Osteoblast (primary cell): ENCODE measurements around the gene STUM. TPM values are rescaled to one million over a fixed set of nuclear protein-coding genes. Genes with fewer than 3 reads are reported as not detected.

ENCODE experiments used
- DNase-seq: peaks from one replicate; pipeline ENCODE4 v3.0.0; 2011; ENCODE audit warnings: low spot score, mixed read lengths; ENCODE audit not compliant: insufficient read length; ENCODE audit errors: missing footprints
- H2AFZ ChIP-seq: 2 replicates; pipeline ENCODE4 v1.6.0; 2011; ENCODE audit warnings: mild to moderate bottlenecking, low read length
- H3K27ac ChIP-seq: 2 replicates; pipeline ENCODE4 v1.5.1; 2011; ENCODE audit warnings: mild to moderate bottlenecking, low read depth, low read length, moderate library complexity
- H3K27me3 ChIP-seq: 2 replicates; pipeline ENCODE4 v1.6.0; 2012; ENCODE audit warnings: mild to moderate bottlenecking, control low read depth, inconsistent platforms, low read length, moderate library complexity; ENCODE audit not compliant: insufficient read depth
- H3K36me3 ChIP-seq: 2 replicates; pipeline ENCODE4 v1.5.1; 2011; ENCODE audit warnings: mild to moderate bottlenecking, low read length, control low read depth, moderate library complexity; ENCODE audit not compliant: insufficient read depth
- H3K4me1 ChIP-seq: 2 replicates; pipeline ENCODE4 v1.5.1; 2011; ENCODE audit warnings: mild to moderate bottlenecking, low read length, control low read depth, moderate library complexity; ENCODE audit not compliant: insufficient read depth
- H3K4me2 ChIP-seq: 2 replicates; pipeline ENCODE4 v1.6.0; 2011; ENCODE audit warnings: mild to moderate bottlenecking, low read length; ENCODE audit not compliant: insufficient read depth
- H3K4me3 ChIP-seq: fragments of 200-600 bp; sonication (generic); 3 replicates; pipeline ENCODE4 v1.5.1; 2012; ENCODE audit warnings: mild to moderate bottlenecking, low read length, inconsistent platforms; ENCODE audit not compliant: insufficient read depth
- H3K79me2 ChIP-seq: 2 replicates; pipeline ENCODE4 v1.6.0; 2012; ENCODE audit warnings: mild to moderate bottlenecking, low read length, control low read depth, inconsistent platforms; ENCODE audit not compliant: insufficient read depth
- H3K9me3 ChIP-seq: 2 replicates; pipeline ENCODE4 v1.5.1; 2011; ENCODE audit warnings: low read depth, low read length, control low read depth
- H4K20me1 ChIP-seq: 2 replicates; pipeline ENCODE4 v1.6.0; 2012; ENCODE audit warnings: mild to moderate bottlenecking, low read length, control low read depth; ENCODE audit not compliant: insufficient read depth
- total RNA-seq: library from RNA; depleted of rRNA; stranded (reverse); fragments of >200 nt; gene quantifications from 2 replicates; pipeline ENCODE4 v1.2.3, GENCODE V29; 2012
- TF ChIP-seq, protein P1 (sequence below): IDR thresholded peaks from 2 replicates; pipeline ENCODE4 v1.5.1; 2011; ENCODE audit warnings: mild to moderate bottlenecking, low read depth, low read length, moderate library complexity; ENCODE audit errors: extremely low read depth

STUM gene
- total RNA-seq, 1 donor: under 0.01 TPM

DNA sequence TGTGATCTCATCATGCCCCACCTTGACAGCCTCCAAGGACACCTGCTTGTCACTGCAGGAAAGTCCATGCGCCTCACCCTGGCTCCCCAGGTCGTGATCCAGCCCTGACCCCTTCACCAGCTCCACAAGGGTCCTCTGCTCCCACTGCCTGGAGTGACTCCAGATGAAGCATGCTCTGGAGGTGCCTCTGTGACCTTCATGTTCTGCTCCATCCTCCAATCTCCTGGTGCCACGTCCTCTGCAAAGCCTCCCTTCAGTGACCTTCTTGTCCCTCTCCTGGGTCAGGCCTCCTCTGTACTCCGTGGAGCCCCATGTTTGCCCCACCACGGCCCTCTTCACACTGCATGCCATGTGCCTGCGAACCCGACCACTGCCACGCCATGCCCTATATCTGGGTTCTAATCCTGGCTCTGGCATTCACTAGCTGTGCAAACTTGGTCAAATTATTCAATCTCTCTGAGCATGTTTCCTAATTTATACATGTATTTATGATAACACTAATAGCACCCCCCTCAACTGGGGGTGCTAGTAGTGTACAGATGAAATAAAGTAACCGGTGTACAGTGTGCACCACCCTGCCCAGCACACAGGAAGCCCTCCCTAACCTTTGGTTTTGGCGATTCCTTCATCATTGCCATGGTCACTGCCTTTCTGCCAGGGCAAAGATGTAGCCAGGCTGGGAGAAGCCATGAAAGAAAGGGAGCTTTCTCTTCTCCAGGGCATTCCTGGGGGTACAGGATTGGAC, 77.4 kb downstream of the STUM start:
- Histone ChIP-seq H3K27me3 (peaks cover 8% of the 10 kb centered on the region), H3K36me3 (no peaks in the 10 kb centered on the region), H3K27ac (no peak overlapping the region), H3K9me3 (no peaks in the 10 kb centered on the region), H3K4me2 (peak overlapping the region; percentile 55), H3K4me1 (peaks cover 2% of the 10 kb centered on the region), H3K4me3 (peak overlapping the region; percentile 29), H4K20me1 (no peaks in the 10 kb centered on the region), H2AFZ (peak overlapping the region; percentile 72), H3K79me2 (no peaks in the 10 kb centered on the region)
- peak; percentile 23 for DNase-seq
- TF ChIP-seq, protein P1, sequence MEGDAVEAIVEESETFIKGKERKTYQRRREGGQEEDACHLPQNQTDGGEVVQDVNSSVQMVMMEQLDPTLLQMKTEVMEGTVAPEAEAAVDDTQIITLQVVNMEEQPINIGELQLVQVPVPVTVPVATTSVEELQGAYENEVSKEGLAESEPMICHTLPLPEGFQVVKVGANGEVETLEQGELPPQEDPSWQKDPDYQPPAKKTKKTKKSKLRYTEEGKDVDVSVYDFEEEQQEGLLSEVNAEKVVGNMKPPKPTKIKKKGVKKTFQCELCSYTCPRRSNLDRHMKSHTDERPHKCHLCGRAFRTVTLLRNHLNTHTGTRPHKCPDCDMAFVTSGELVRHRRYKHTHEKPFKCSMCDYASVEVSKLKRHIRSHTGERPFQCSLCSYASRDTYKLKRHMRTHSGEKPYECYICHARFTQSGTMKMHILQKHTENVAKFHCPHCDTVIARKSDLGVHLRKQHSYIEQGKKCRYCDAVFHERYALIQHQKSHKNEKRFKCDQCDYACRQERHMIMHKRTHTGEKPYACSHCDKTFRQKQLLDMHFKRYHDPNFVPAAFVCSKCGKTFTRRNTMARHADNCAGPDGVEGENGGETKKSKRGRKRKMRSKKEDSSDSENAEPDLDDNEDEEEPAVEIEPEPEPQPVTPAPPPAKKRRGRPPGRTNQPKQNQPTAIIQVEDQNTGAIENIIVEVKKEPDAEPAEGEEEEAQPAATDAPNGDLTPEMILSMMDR: no peak

GRCh38 chr1:226626577-226626956, 78.0 kb downstream of the STUM start:
- Histone ChIP-seq H2AFZ (peak overlapping the region; percentile 72), H3K27ac (no peak overlapping the region), H4K20me1 (no peaks in the 10 kb centered on the region), H3K9me3 (no peaks in the 10 kb centered on the region), H3K4me2 (peak overlapping the region; percentile 55), H3K79me2 (no peaks in the 10 kb centered on the region), H3K27me3 (peaks cover 6% of the 10 kb centered on the region), H3K4me1 (peaks cover 2% of the 10 kb centered on the region), H3K36me3 (no peaks in the 10 kb centered on the region), H3K4me3 (peak overlapping the region; percentile 29)
- TF ChIP-seq, protein P1: peak; percentile 96
- peak; percentile 95 for DNase-seq

DNA sequence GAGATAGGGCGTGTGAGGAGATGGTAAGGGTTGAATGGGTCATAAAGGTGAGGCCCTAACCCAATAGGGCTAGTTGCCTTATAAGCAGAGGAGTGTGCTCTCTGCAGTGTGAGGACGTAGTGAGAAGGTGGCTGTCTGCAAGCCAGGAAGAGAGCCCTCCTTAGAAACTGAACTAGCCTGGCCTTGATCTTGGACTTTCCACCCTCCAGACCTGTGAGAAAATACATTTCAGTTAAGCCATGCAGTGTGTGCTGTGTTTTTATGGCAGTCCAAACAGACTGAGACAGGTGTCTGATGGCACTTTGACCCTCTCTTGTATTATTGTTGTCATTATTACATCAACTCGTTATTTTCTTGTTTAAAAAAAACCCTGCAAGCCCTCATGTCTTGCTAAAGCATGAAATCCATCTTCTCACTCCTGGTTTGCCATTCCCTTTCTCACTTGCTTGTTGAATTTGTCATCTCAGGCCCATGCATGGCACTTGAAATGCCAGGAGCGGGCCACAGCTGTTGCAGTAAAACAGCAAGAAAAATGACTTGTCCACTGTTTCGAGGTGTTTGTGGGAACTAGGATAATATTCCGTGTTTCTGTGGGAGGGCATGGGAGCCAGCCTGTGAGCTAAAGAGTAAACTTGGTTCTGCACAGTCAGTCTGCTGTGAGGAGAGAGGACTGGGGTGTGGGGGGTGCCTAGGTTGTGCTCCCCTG, 78.6 kb downstream of the STUM start:
- TF ChIP-seq, protein P1: no peak
- H2AFZ ChIP-seq: no peak overlapping the region

More for the DNA sequence above, 78.6 kb downstream of the STUM start:
- Histone ChIP-seq H3K36me3 (no peaks in the 10 kb centered on the region), H4K20me1 (no peaks in the 10 kb centered on the region), H3K79me2 (no peaks in the 10 kb centered on the region), H3K4me2 (no peak overlapping the region), H3K4me1 (peaks cover 2% of the 10 kb centered on the region), H3K9me3 (no peaks in the 10 kb centered on the region), H3K4me3 (no peak overlapping the region), H3K27me3 (peaks cover 9% of the 10 kb centered on the region), H3K27ac (no peak overlapping the region)
- DNase-seq: peak; percentile 30
